H9 (cell line): ENCODE results near the gene PLXNB1. TPM values are rescaled to one million over a fixed set of nuclear protein-coding genes. Genes with fewer than 3 reads are reported as not detected.

Experiments
- DNase-seq: peaks from one replicate; pipeline ENCODE4 v3.0.0-alpha.2; 2017
- H2AFZ ChIP-seq: one replicate; pipeline ENCODE4 v1.6.1; 2013; ENCODE audit warnings: mild to moderate bottlenecking, low read length, control low read depth, moderate library complexity
- H2AK5ac ChIP-seq: 2 replicates; pipeline ENCODE4 v1.6.1; 2013; ENCODE audit warnings: low read length, control low read depth, mixed read lengths; ENCODE audit not compliant: insufficient read length
- H2BK120ac ChIP-seq: one replicate; pipeline ENCODE4 v1.6.1; 2013; ENCODE audit warnings: low read depth, mild to moderate bottlenecking, low read length, control low read depth, inconsistent platforms; ENCODE audit not compliant: poor library complexity, severe bottlenecking
- H2BK12ac ChIP-seq: 2 replicates; pipeline ENCODE4 v1.6.1; 2013; ENCODE audit warnings: low read length, control low read depth, mixed read lengths, low read depth; ENCODE audit not compliant: insufficient read length
- H2BK15ac ChIP-seq: 2 replicates; pipeline ENCODE4 v1.6.1; 2013; ENCODE audit warnings: low read depth, low read length, control low read depth
- H2BK20ac ChIP-seq: one replicate; pipeline ENCODE4 v1.6.1; 2013; ENCODE audit warnings: low read depth, mild to moderate bottlenecking, low read length, control low read depth, inconsistent platforms; ENCODE audit not compliant: poor library complexity, severe bottlenecking
- H2BK5ac ChIP-seq: 2 replicates; pipeline ENCODE4 v1.6.1; 2013; ENCODE audit warnings: low read length, control low read depth, mixed read lengths; ENCODE audit not compliant: insufficient read length
- H3K14ac ChIP-seq: 2 replicates; pipeline ENCODE4 v1.6.1; 2013; ENCODE audit warnings: low read length, control low read depth; ENCODE audit not compliant: insufficient read depth
- H3K18ac ChIP-seq: 2 replicates; pipeline ENCODE4 v1.6.1; 2013; ENCODE audit warnings: low read depth, mild to moderate bottlenecking, mixed read lengths, low read length, control low read depth; ENCODE audit not compliant: insufficient read length
- H3K23ac ChIP-seq: 2 replicates; pipeline ENCODE4 v1.6.1; 2013; ENCODE audit warnings: low read length, control low read depth, mixed read lengths, low read depth; ENCODE audit not compliant: insufficient read length
- H3K23me2 ChIP-seq: 2 replicates; pipeline ENCODE4 v1.6.1; 2013; ENCODE audit warnings: low read depth, mild to moderate bottlenecking, mixed read lengths, low read length, control low read depth; ENCODE audit not compliant: insufficient read length, poor library complexity, severe bottlenecking
- H3K27ac ChIP-seq: 2 replicates; pipeline ENCODE4 v1.5.1; 2013; ENCODE audit warnings: low read length, control low read depth, mixed read lengths, low read depth; ENCODE audit not compliant: insufficient read length
- H3K27me3 ChIP-seq: 2 replicates; pipeline ENCODE4 v1.6.1; 2013; ENCODE audit warnings: low read length, control low read depth, inconsistent platforms; ENCODE audit not compliant: insufficient read depth
- H3K4ac ChIP-seq: 2 replicates; pipeline ENCODE4 v1.6.1; 2013; ENCODE audit warnings: low read depth, mild to moderate bottlenecking, control low read depth, inconsistent platforms, low read length, moderate library complexity
- H3K4me1 ChIP-seq: 2 replicates; pipeline ENCODE4 v1.6.1; 2013; ENCODE audit warnings: low read length, control low read depth, inconsistent platforms; ENCODE audit not compliant: insufficient read depth
- H3K4me2 ChIP-seq: 2 replicates; pipeline ENCODE4 v1.6.1; 2013; ENCODE audit warnings: low read length, control low read depth, mixed read lengths; ENCODE audit not compliant: insufficient read length, insufficient read depth
- H3K56ac ChIP-seq: 2 replicates; pipeline ENCODE4 v1.6.1; 2013; ENCODE audit warnings: low read depth, mild to moderate bottlenecking, mixed read lengths, low read length, control low read depth; ENCODE audit not compliant: insufficient read length
- H3K79me1 ChIP-seq: 2 replicates; pipeline ENCODE4 v1.6.1; 2013; ENCODE audit warnings: low read depth, mild to moderate bottlenecking, moderate library complexity, low read length, control low read depth, inconsistent platforms; ENCODE audit not compliant: insufficient read depth, poor library complexity, severe bottlenecking
- H3K79me2 ChIP-seq: 2 replicates; pipeline ENCODE4 v1.6.1; 2013; ENCODE audit warnings: low read length, control low read depth, inconsistent platforms; ENCODE audit not compliant: insufficient read depth
- H3K9ac ChIP-seq: 2 replicates; pipeline ENCODE4 v1.6.1; 2013; ENCODE audit warnings: low read length, control low read depth, mixed read lengths; ENCODE audit not compliant: insufficient read length; ENCODE audit errors: extremely low read depth
- H3K9me3 ChIP-seq: one replicate; pipeline ENCODE4 v1.6.1; 2013; ENCODE audit warnings: low read depth, low read length, inconsistent platforms; ENCODE audit not compliant: control insufficient read depth
- H3T11ph ChIP-seq: one replicate; pipeline ENCODE4 v1.6.1; 2013; ENCODE audit warnings: mild to moderate bottlenecking, low read length, control low read depth, inconsistent platforms
- H4K20me1 ChIP-seq: one replicate; pipeline ENCODE4 v1.6.1; 2013; ENCODE audit not compliant: control insufficient read depth, insufficient read length, insufficient read depth
- H4K5ac ChIP-seq: 2 replicates; pipeline ENCODE4 v1.6.1; 2013; ENCODE audit warnings: low read depth, mild to moderate bottlenecking, mixed read lengths, low read length, control low read depth; ENCODE audit not compliant: insufficient read length
- H4K8ac ChIP-seq: replicated peaks from 2 replicates; pipeline ENCODE4 v1.6.1; 2013; ENCODE audit warnings: low read length, control low read depth, mixed read lengths, low read depth; ENCODE audit not compliant: insufficient read length
- H4K91ac ChIP-seq: 2 replicates; pipeline ENCODE4 v1.6.1; 2013; ENCODE audit warnings: low read depth, mild to moderate bottlenecking, moderate library complexity, mixed read lengths, low read length, control low read depth; ENCODE audit not compliant: insufficient read length
- H3K27ac Mint-ChIP-seq, 3 experiments: 2 replicates in 2 of 3; 3 replicates in 1 of 3; pipeline ENCODE4 v1.8.0; 2020 to 2021; ENCODE audit warnings: mixed read lengths in 3 of 3, mild to moderate bottlenecking in 1 of 3, moderate library complexity in 1 of 3
- H3K27me3 Mint-ChIP-seq: 2 replicates; pipeline ENCODE4 v1.8.0; 2021; ENCODE audit warnings: low read depth, mild to moderate bottlenecking, moderate library complexity, mixed read lengths
- H3K36me3 Mint-ChIP-seq, 3 experiments: 2 replicates in 2 of 3; 3 replicates in 1 of 3; pipeline ENCODE4 v1.8.0; 2020 to 2021; ENCODE audit warnings: low read depth in 3 of 3, mixed read lengths in 3 of 3; ENCODE audit not compliant: insufficient read depth in 1 of 3
- H3K4me1 Mint-ChIP-seq, 2 experiments: 2 replicates each; pipeline ENCODE4 v1.8.0; 2020; ENCODE audit warnings: mixed read lengths in 2 of 2
- H3K4me3 Mint-ChIP-seq, 2 experiments: 2 replicates in 1 of 2; 3 replicates in 1 of 2; pipeline ENCODE4 v1.8.0; 2020 to 2021; ENCODE audit warnings: mild to moderate bottlenecking in 2 of 2, mixed read lengths in 2 of 2, moderate library complexity in 1 of 2
- H3K9me3 Mint-ChIP-seq, 2 experiments: 2 replicates in 1 of 2; 3 replicates in 1 of 2; pipeline ENCODE4 v1.8.0; 2020; ENCODE audit warnings: mild to moderate bottlenecking in 2 of 2, mixed read lengths in 2 of 2, moderate library complexity in 1 of 2
- CTCF ChIP-seq: fragments of 200-600 bp; sonication (generic); conservative IDR thresholded peaks from 3 replicates; pipeline ENCODE4 v1.8.0; 2021; ENCODE audit warnings: antibody characterized with exemption, mild to moderate bottlenecking
- WGBS: extraction: QIAGEN DNeasy Blood & Tissue Kit; methylation state at CpG from one replicate; pipeline ENCODE4 v1.1.7; 2013; ENCODE audit warnings: missing lambda C conversion rate, low lambda C conversion rate, mixed read lengths; ENCODE audit not compliant: insufficient read length; ENCODE audit errors: extremely low coverage; 5-methylcytosine and 5-hydroxymethylcytosine counted together
- total RNA-seq: library from RNA; stranded (reverse); gene quantifications from 2 replicates; pipeline ENCODE4 v1.2.1, GENCODE V29; 2021

PLXNB1 gene
- total RNA-seq, 1 experiment from 2014 or later: 184 TPM

GRCh38 chr3:48408823-48409281 is 21.0 kb downstream of the PLXNB1 start:
- Histone ChIP-seq H2BK20ac (no peak overlapping the region), H3K9ac (no peak overlapping the region), H4K91ac (no peak overlapping the region), H3K4ac (no peak overlapping the region), H2BK5ac (no peak overlapping the region), H3K9me3 (no peaks in the 10 kb centered on the region), H3K79me2 (no peaks in the 10 kb centered on the region), H3K79me1 (no peaks in the 10 kb centered on the region), H3K56ac (no peak overlapping the region), H2BK120ac (no peak overlapping the region), H3K14ac (no peak overlapping the region), H3T11ph (no peak overlapping the region), H3K18ac (no peak overlapping the region), H3K27me3 (no peaks in the 10 kb centered on the region), H3K23ac (no peak overlapping the region), H3K4me1 (no peaks in the 10 kb centered on the region), H2BK12ac (no peak overlapping the region), H2BK15ac (no peak overlapping the region), H2AK5ac (no peak overlapping the region), H4K5ac (no peak overlapping the region), H4K8ac (no peak overlapping the region), H4K20me1 (no peaks in the 10 kb centered on the region), H3K4me2 (no peak overlapping the region), H3K23me2 (no peaks in the 10 kb centered on the region), H3K27ac (no peak overlapping the region), H2AFZ (no peak overlapping the region)
- Mint-ChIP-seq H3K36me3 (peaks cover 59 to 96% (median 93%) of the 10 kb centered on the region in 3 experiments), H3K27ac (peak overlapping the region in 2 of 3 experiments; percentile 71 to 91; a peak in 2 of 7 replicates), H3K27me3 (no peaks in the 10 kb centered on the region; the same call in 1 of the 2 replicates), H3K4me3 (no peak overlapping the region), H3K4me1 (no peaks in the 10 kb centered on the region), H3K9me3 (no peaks in the 10 kb centered on the region)
- peak; percentile 41 for TF ChIP-seq CTCF
- WGBS: no CpG with 5 or more reads among the region's 4 CpGs
- peak; percentile 33 for DNase-seq
